ENCODE measurements around the gene FIG4. TPM values are rescaled to one million over a fixed set of nuclear protein-coding genes. Genes with fewer than 3 reads are reported as not detected.

The FIG4 gene
- polyA plus RNA-seq, 1 donor (not counting 4 experiments of a cell fraction or from before 2014, with no cell fraction given), result 12.8 TPM

DNA sequence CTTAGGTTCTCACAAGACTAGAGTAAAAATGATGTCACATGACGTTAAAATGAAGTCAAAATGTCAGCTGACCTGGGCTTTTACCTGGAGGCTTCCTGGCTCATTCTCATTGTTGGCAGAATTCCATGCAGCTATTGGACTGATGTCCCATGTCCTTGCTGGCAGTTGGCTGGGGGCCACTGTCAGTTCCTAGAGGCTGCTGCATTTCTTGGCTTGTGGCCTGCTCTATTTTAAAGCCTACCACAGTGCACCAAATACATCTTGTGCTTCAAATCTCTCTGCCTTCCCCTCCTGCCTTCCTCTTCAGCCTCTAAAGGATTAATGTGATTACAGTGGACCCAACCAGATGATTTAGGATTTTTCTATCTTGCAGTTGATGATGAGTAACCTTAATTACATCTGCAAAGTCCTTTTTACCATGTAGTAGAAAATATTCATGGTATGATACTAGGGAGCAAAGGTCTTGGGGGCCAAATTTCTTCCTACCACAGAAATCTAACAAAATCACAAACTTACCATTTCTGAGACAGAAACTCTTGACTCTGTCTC is 81.9 kb downstream of the FIG4 start:
- FAIRE-seq, result no peak
- Histone ChIP-seq H3K9ac (ENCODE audit: control insufficient read depth, extremely low read depth, insufficient read depth, low read length) (no peak overlapping the region), H2AFZ (ENCODE audit: control insufficient read depth, low read length) (no peak overlapping the region), H3K36me3 (ENCODE audit: control insufficient read depth in 2 of 2, extremely low read depth in 1 of 2, insufficient read depth in 2 of 2, low read length in 2 of 2) (no peaks in the 10 kb centered on the region), H3K4me3 (ENCODE audit: control insufficient read depth in 2 of 3, extremely low read depth in 1 of 3, insufficient read depth in 2 of 3, low read depth in 1 of 3, low read length in 3 of 3) (no peak overlapping the region), H3K4me1 (ENCODE audit: control insufficient read depth, extremely low read depth, insufficient read depth, low read length) (no peaks in the 10 kb centered on the region), H3K79me2 (ENCODE audit: control insufficient read depth, insufficient read depth, low read length) (no peaks in the 10 kb centered on the region), H3K4me2 (ENCODE audit: control insufficient read depth, extremely low read depth, insufficient read depth, low read depth, low read length) (no peak overlapping the region), H4K20me1 (ENCODE audit: control insufficient read depth, extremely low read depth, insufficient read depth, low read length) (no peaks in the 10 kb centered on the region), H3K9me1 (ENCODE audit: control insufficient read depth, extremely low read depth, insufficient read depth, low read length) (no peaks in the 10 kb centered on the region), H3K27me3 (ENCODE audit: control insufficient read depth, extremely low read depth, insufficient read depth, low read length) (no peaks in the 10 kb centered on the region), H3K9me3 (ENCODE audit: control insufficient read depth, low read depth, low read length) (no peaks in the 10 kb centered on the region), H3K27ac (ENCODE audit: control insufficient read depth, insufficient read depth, low read length) (no peak overlapping the region)
- dilution Hi-C loops (cut with MboI; ENCODE audit: extremely low pct_ligation_motif_present, low sequenced_read_pairs), result no loop called here
- TF ChIP-seq EZH2 (IDR thresholded peaks at IDR 0.05; ENCODE audit: low read length) (no peak), CTCF (optimal IDR thresholded peaks at IDR 0.05 in 1 of 3, IDR thresholded peaks at IDR 0.05 in 1 of 3, conservative IDR thresholded peaks at IDR 0.05 in 1 of 3; ENCODE audit: extremely low read depth in 1 of 3, insufficient read depth in 2 of 3, low read length in 3 of 3) (no peak)
- no peak for DNase-seq (ENCODE audit: low read depth, low spot score)

DNA sequence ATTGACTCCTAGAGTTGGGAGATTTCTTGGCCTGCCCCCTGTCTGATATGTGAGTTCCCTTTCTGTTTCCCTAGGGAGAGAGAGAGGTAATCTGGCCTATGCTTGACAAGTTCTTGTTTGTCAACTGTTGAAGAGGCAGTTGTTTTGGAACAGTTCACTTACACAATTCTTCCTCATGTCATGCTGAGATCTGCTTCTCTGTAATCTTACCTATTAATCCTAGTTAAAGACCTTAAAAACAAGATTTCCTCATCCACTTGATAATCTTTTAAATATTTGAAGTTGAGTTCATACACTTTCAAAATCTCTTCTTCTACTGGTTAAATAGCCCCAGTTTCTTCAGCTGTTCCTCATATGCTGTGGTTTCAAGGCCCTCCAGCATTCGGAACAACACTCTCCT is 89.9 kb downstream of the FIG4 start:
- Histone ChIP-seq H3K27ac (ENCODE audit: control insufficient read depth, insufficient read depth, low read length) (no peak overlapping the region), H3K9ac (ENCODE audit: control insufficient read depth, extremely low read depth, insufficient read depth, low read length) (no peak overlapping the region), H3K9me3 (ENCODE audit: control insufficient read depth, low read depth, low read length) (no peaks in the 10 kb centered on the region), H3K27me3 (ENCODE audit: control insufficient read depth, extremely low read depth, insufficient read depth, low read length) (no peaks in the 10 kb centered on the region), H3K4me2 (ENCODE audit: control insufficient read depth, extremely low read depth, insufficient read depth, low read depth, low read length) (no peak overlapping the region), H2AFZ (ENCODE audit: control insufficient read depth, low read length) (no peak overlapping the region), H3K9me1 (ENCODE audit: control insufficient read depth, extremely low read depth, insufficient read depth, low read length) (no peaks in the 10 kb centered on the region), H3K4me3 (ENCODE audit: control insufficient read depth in 2 of 3, extremely low read depth in 1 of 3, insufficient read depth in 2 of 3, low read depth in 1 of 3, low read length in 3 of 3) (no peak overlapping the region), H3K79me2 (ENCODE audit: control insufficient read depth, insufficient read depth, low read length) (no peaks in the 10 kb centered on the region), H4K20me1 (ENCODE audit: control insufficient read depth, extremely low read depth, insufficient read depth, low read length) (no peaks in the 10 kb centered on the region), H3K36me3 (ENCODE audit: control insufficient read depth in 2 of 2, extremely low read depth in 1 of 2, insufficient read depth in 2 of 2, low read length in 2 of 2) (no peaks in the 10 kb centered on the region), H3K4me1 (ENCODE audit: control insufficient read depth, extremely low read depth, insufficient read depth, low read length) (no peaks in the 10 kb centered on the region)
- no peak for FAIRE-seq
- TF ChIP-seq EZH2 (IDR thresholded peaks at IDR 0.05; ENCODE audit: low read length) (no peak), CTCF (optimal IDR thresholded peaks at IDR 0.05 in 1 of 3, IDR thresholded peaks at IDR 0.05 in 1 of 3, conservative IDR thresholded peaks at IDR 0.05 in 1 of 3; ENCODE audit: extremely low read depth in 1 of 3, insufficient read depth in 2 of 3, low read length in 3 of 3) (no peak)
- DNase-seq (ENCODE audit: low read depth, low spot score), result no peak
- dilution Hi-C loops (cut with MboI; ENCODE audit: extremely low pct_ligation_motif_present, low sequenced_read_pairs), result no loop called here
